PC-3 (cell line): ENCODE data around the gene HIVEP3. TPM values are rescaled to one million over a fixed set of nuclear protein-coding genes. Genes with fewer than 3 reads are reported as not detected.

Experiments
- ATAC-seq: fragments of 200-7000 bp; cut with Tn5 transposase; 2 replicates; pipeline ENCODE4 v1.9.1; 2020; ENCODE audit warnings: mild to moderate bottlenecking, moderate library complexity
- BruUV-seq: library from RNA; stranded (reverse); fragments of 400-500 nt; replicated peaks from 2 replicates; lab custom pipeline; 2021; lab: Mats Ljungman, UMichigan
- CTCF ChIA-PET: fragments of 300-600 bp; sonication (Branson Sonifier 250); formaldehyde crosslinking; loops from one replicate; lab custom pipeline; 2022; ENCODE audit warnings: antibody characterized with exemption; lab: Charles Lee
- POLR2A ChIA-PET: fragments of 300-600 bp; sonication (Branson Sonifier 250); formaldehyde crosslinking; loops from one replicate; lab custom pipeline; 2022; ENCODE audit warnings: antibody characterized with exemption; ENCODE audit not compliant: unreplicated experiment; lab: Charles Lee
- DNase-seq: peaks from one replicate; pipeline ENCODE4 v3.0.0-alpha.2; 2015
- H2AFZ ChIP-seq: fragments of 300-600 bp; sonication (generic); 2 replicates; pipeline ENCODE4 v1.6.0; 2016; ENCODE audit warnings: antibody characterized with exemption, low read length
- H3F3A ChIP-seq: fragments of 300-600 bp; sonication (generic); one replicate; pipeline ENCODE4 v1.6.0; 2017; ENCODE audit warnings: antibody characterized with exemption, low read length, control low read depth, mild to moderate bottlenecking; ENCODE audit not compliant: unreplicated experiment
- H3K27ac ChIP-seq: fragments of 300-600 bp; sonication (generic); 2 replicates; pipeline ENCODE4 v1.5.1; 2016; ENCODE audit warnings: mild to moderate bottlenecking, low read length
- H3K27me3 ChIP-seq: fragments of 300-600 bp; sonication (generic); 2 replicates; pipeline ENCODE4 v1.6.1; 2016; ENCODE audit warnings: low read length, mixed read lengths
- H3K36me3 ChIP-seq: fragments of 300-600 bp; sonication (generic); 2 replicates; pipeline ENCODE4 v1.6.1; 2016; ENCODE audit warnings: low read depth, mixed run types, low read length, mixed read lengths
- H3K4me1 ChIP-seq: fragments of 300-600 bp; sonication (generic); 2 replicates; pipeline ENCODE4 v1.5.1; 2016; ENCODE audit warnings: low read length; ENCODE audit not compliant: insufficient read depth
- H3K4me2 ChIP-seq: fragments of 300-600 bp; sonication (generic); 2 replicates; pipeline ENCODE4 v1.6.0; 2016; ENCODE audit warnings: low read length
- H3K4me3 ChIP-seq: fragments of 300-600 bp; sonication (generic); 2 replicates; pipeline ENCODE4 v1.5.1; 2016; ENCODE audit warnings: mild to moderate bottlenecking, low read length, mixed read lengths
- H3K79me2 ChIP-seq: fragments of 300-600 bp; sonication (generic); 2 replicates; pipeline ENCODE4 v1.6.1; 2017; ENCODE audit warnings: low read length, mixed read lengths
- H3K9ac ChIP-seq: fragments of 300-600 bp; sonication (generic); 2 replicates; pipeline ENCODE4 v1.6.0; 2016; ENCODE audit warnings: mild to moderate bottlenecking, low read length
- H3K9me2 ChIP-seq: fragments of 300-600 bp; sonication (generic); replicated peaks from 2 replicates; pipeline ENCODE4 v1.6.1; 2016; ENCODE audit warnings: mixed run types, low read length, mixed read lengths
- H3K9me3 ChIP-seq: fragments of 300-600 bp; sonication (generic); 2 replicates; pipeline ENCODE4 v1.6.1; 2016; ENCODE audit warnings: low read length, mixed read lengths
- H4K20me1 ChIP-seq: fragments of 300-600 bp; sonication (generic); 2 replicates; pipeline ENCODE4 v1.6.1; 2016; ENCODE audit warnings: low read length, mixed read lengths
- EZH2 ChIP-seq: fragments of 300-600 bp; sonication (generic); IDR thresholded peaks from one replicate; pipeline ENCODE4 v1.6.1; 2017; ENCODE audit warnings: antibody characterized with exemption, mild to moderate bottlenecking, low read length; ENCODE audit not compliant: unreplicated experiment
- EZH2phosphoT487 ChIP-seq: fragments of 300-600 bp; sonication (generic); IDR thresholded peaks from 2 replicates; pipeline ENCODE4 v1.6.1; 2018; ENCODE audit warnings: mild to moderate bottlenecking, antibody characterized with exemption, low read length, borderline replicate concordance
- intact Hi-C: fragments of 100-400 bp; cut with micrococcal nuclease; formaldehyde crosslinking; loops from 2 replicates; pipeline ENCODE4 v1.9.0; 2023
- total RNA-seq: library from RNA; depleted of rRNA; stranded (reverse); fragments of >200 nt; gene quantifications from 2 replicates; pipeline ENCODE4 v1.2.3, GENCODE V29; 2014
- TF ChIP-seq, protein P1 (sequence below): fragments of 300-600 bp; sonication (generic); conservative IDR thresholded peaks from 2 replicates; pipeline ENCODE4 v1.5.1; 2017; ENCODE audit warnings: antibody characterized with exemption, low read depth, mild to moderate bottlenecking, low read length

HIVEP3 gene
- total RNA-seq, 1 experiment from 2014 or later, result 9.8 TPM

DNA sequence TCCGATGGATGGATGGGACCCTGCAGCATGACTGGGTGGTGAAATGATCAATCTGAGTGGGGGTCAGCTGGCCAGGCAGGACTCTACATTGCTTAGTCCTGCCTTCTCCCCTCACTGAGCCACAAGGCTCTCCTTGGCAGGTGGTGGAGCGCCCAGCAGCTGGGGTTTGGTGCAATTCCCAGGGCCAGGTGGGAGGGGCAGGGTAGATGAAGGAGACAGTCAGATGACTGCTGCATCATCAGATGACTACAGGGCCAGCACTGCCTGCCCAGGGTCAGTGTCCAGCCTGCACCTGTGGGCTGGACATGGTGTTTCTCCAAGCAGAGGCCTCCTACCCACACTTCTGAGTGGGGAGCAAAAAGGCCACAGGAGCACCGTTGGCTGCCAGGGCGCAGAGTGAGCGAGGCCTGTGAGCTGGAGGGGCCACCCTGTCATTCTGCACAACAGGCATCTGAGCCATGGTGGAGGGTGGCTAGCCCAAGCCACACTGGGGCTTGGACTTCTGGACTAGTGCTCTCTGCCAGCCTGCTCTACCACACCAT is 330.3 kb downstream of the HIVEP3 start:
- H3K4me2 ChIP-seq, result no peak overlapping the region
- ChIA-PET POLR2A (no interaction called here), CTCF (no interaction called here)
- no peak overlapping the region for H3K9ac ChIP-seq
- H3K27me3 ChIP-seq, result no peaks in the 10 kb centered on the region
- no peaks in the 10 kb centered on the region for H3F3A ChIP-seq
- no peak overlapping the region for H3K4me3 ChIP-seq
- no peaks in the 10 kb centered on the region for H3K9me3 ChIP-seq
- H3K9me2 ChIP-seq, result no peaks in the 10 kb centered on the region
- H3K27ac ChIP-seq, result no peak overlapping the region
- TF ChIP-seq, protein P1, sequence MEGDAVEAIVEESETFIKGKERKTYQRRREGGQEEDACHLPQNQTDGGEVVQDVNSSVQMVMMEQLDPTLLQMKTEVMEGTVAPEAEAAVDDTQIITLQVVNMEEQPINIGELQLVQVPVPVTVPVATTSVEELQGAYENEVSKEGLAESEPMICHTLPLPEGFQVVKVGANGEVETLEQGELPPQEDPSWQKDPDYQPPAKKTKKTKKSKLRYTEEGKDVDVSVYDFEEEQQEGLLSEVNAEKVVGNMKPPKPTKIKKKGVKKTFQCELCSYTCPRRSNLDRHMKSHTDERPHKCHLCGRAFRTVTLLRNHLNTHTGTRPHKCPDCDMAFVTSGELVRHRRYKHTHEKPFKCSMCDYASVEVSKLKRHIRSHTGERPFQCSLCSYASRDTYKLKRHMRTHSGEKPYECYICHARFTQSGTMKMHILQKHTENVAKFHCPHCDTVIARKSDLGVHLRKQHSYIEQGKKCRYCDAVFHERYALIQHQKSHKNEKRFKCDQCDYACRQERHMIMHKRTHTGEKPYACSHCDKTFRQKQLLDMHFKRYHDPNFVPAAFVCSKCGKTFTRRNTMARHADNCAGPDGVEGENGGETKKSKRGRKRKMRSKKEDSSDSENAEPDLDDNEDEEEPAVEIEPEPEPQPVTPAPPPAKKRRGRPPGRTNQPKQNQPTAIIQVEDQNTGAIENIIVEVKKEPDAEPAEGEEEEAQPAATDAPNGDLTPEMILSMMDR, result no peak
- TF ChIP-seq EZH2 (no peak), EZH2phosphoT487 (no peak)
- H3K79me2 ChIP-seq, result no peaks in the 10 kb centered on the region
- H4K20me1 ChIP-seq, result no peaks in the 10 kb centered on the region
- no peak for DNase-seq
- intact Hi-C loops, result no loop called here
- no peak overlapping the region for H2AFZ ChIP-seq
- H3K4me1 ChIP-seq, result no peaks in the 10 kb centered on the region
- no TSS peak for BruUV-seq
- ATAC-seq, result no peak
- H3K36me3 ChIP-seq, result no peaks in the 10 kb centered on the region

DNA sequence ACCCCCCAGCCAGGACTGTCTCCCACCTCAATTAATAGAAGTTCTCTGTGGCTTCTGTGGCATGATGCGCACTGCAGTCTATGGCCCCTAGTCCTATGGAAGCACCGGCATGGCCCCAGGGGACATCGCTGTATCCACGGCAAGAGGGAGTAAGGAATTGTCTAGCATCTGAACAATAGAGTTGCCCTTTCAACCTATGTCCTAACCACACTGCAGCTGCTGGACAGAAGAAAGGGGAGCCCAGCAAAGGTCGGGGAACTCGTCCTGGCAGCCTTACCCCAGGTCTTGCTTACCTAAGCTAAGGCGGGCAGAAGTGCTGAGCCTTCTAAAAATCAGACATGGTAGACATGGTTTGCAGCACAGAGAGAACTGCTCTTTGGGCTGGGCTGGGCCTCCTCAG is 330.9 kb downstream of the HIVEP3 start:
- Histone ChIP-seq H3K4me1 (no peaks in the 10 kb centered on the region), H3F3A (no peaks in the 10 kb centered on the region), H3K27ac (no peak overlapping the region), H3K36me3 (no peaks in the 10 kb centered on the region), H3K4me2 (no peak overlapping the region), H3K9me3 (no peaks in the 10 kb centered on the region), H3K27me3 (no peaks in the 10 kb centered on the region), H2AFZ (no peak overlapping the region), H4K20me1 (no peaks in the 10 kb centered on the region), H3K9ac (no peak overlapping the region), H3K79me2 (no peaks in the 10 kb centered on the region), H3K4me3 (no peak overlapping the region), H3K9me2 (no peaks in the 10 kb centered on the region)
- ATAC-seq, result no peak
- BruUV-seq, result no TSS peak
- ChIA-PET POLR2A (no interaction called here), CTCF (no interaction called here)
- TF ChIP-seq EZH2 (no peak), EZH2phosphoT487 (no peak)
- TF ChIP-seq, protein P1, result no peak
- intact Hi-C loops, result no loop called here
- no peak for DNase-seq

DNA sequence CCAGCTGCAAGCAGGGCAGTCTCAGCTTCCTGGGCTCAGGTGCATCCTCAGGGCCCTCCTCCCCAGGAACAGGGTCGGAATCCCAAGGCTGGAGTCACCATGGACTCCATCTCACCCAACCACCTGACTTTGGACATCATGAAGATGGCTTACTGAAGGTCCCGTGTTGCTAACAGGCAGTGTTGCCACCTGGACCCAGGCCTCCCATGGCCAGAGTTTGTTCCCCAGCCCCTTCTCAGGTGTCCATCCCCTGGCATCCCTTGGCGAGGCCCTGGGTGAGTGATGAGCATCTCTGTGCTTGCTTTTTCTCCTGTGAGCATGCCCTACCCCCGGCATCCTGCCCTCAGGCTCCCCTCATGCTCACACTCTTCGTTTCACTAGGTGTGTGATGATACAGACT is 332.5 kb downstream of the HIVEP3 start:
- CTCF ChIA-PET, result no interaction called here
- Histone ChIP-seq H4K20me1 (no peaks in the 10 kb centered on the region), H3F3A (no peaks in the 10 kb centered on the region), H3K36me3 (no peaks in the 10 kb centered on the region), H3K9ac (no peak overlapping the region), H3K27me3 (no peaks in the 10 kb centered on the region), H3K9me2 (no peaks in the 10 kb centered on the region), H3K27ac (no peak overlapping the region), H2AFZ (no peak overlapping the region), H3K79me2 (no peaks in the 10 kb centered on the region), H3K4me1 (no peaks in the 10 kb centered on the region), H3K4me3 (no peak overlapping the region), H3K9me3 (no peaks in the 10 kb centered on the region), H3K4me2 (no peak overlapping the region)
- TF ChIP-seq EZH2phosphoT487, result no peak
- no peak for DNase-seq
- no TSS peak for BruUV-seq
- ATAC-seq, result no peak
- intact Hi-C loops, result no loop called here
- POLR2A ChIA-PET, result no interaction called here
